HEK293 (cell line): ENCODE data around the gene TLCD3B.

Experiments
- GLIS1 ChIP-seq: fragments of 450-650 bp; formaldehyde crosslinking; IDR thresholded peaks from 2 replicates; pipeline ENCODE4 v1.5.1; 2016; ENCODE audit warnings: missing biosample characterization, missing genetic modification characterization
- HIC1 ChIP-seq: fragments of 450-650 bp; formaldehyde crosslinking; IDR thresholded peaks from 2 replicates; pipeline ENCODE4 v1.5.1; 2016; ENCODE audit warnings: missing biosample characterization, missing genetic modification characterization
- HOXC10 ChIP-seq: sonication (generic); formaldehyde crosslinking; IDR thresholded peaks from 2 replicates; pipeline ENCODE4 v1.8.1; 2023; ENCODE audit warnings: mild to moderate bottlenecking, missing genetic modification reagents
- IKZF3 ChIP-seq: fragments of 450-650 bp; IDR thresholded peaks from 2 replicates; pipeline ENCODE4 v1.5.0; 2018; ENCODE audit warnings: missing biosample characterization, mild to moderate bottlenecking, missing genetic modification characterization, moderate library complexity
- KLF9 ChIP-seq: fragments of 450-650 bp; formaldehyde crosslinking; IDR thresholded peaks from 2 replicates; pipeline ENCODE4 v1.5.1; 2016; ENCODE audit warnings: missing biosample characterization, missing genetic modification characterization, low read depth
- PRDM1 ChIP-seq: fragments of 450-650 bp; formaldehyde crosslinking; IDR thresholded peaks from 2 replicates; pipeline ENCODE4; 2016; ENCODE audit warnings: missing biosample characterization, missing genetic modification characterization
- RBAK ChIP-seq: fragments of 450-650 bp; formaldehyde crosslinking; IDR thresholded peaks from 2 replicates; pipeline ENCODE4 v1.5.1; 2016; ENCODE audit warnings: missing biosample characterization, missing genetic modification characterization
- REST ChIP-seq: fragments of 450-650 bp; formaldehyde crosslinking; IDR thresholded peaks from 2 replicates; pipeline ENCODE4 v1.5.1; 2016; ENCODE audit warnings: missing biosample characterization, missing genetic modification characterization
- SETDB1 ChIP-seq: IDR thresholded peaks from one replicate; pipeline ENCODE4 v1.6.1; 2017; ENCODE audit warnings: mild to moderate bottlenecking, low read length, moderate library complexity, mixed read lengths; ENCODE audit not compliant: insufficient read length
- YY1 ChIP-seq: fragments of 450-650 bp; formaldehyde crosslinking; IDR thresholded peaks from 2 replicates; pipeline ENCODE4 v1.5.1; 2018; ENCODE audit warnings: missing biosample characterization, missing genetic modification characterization
- ZNF140 ChIP-seq: fragments of 450-650 bp; formaldehyde crosslinking; IDR thresholded peaks from 2 replicates; pipeline ENCODE4 v1.5.1; 2016; ENCODE audit warnings: missing biosample characterization, missing genetic modification characterization
- ZNF146 ChIP-seq: fragments of 450-650 bp; formaldehyde crosslinking; IDR thresholded peaks from 2 replicates; pipeline ENCODE4 v1.5.1; 2016; ENCODE audit warnings: missing biosample characterization, missing genetic modification characterization
- ZNF19 ChIP-seq: fragments of 450-650 bp; formaldehyde crosslinking; IDR thresholded peaks from 2 replicates; pipeline ENCODE4; 2016; ENCODE audit warnings: missing biosample characterization, missing genetic modification characterization, low read depth
- ZNF223 ChIP-seq: fragments of 450-650 bp; formaldehyde crosslinking; IDR thresholded peaks from 2 replicates; pipeline ENCODE4 v1.5.1; 2016; ENCODE audit warnings: missing biosample characterization, missing genetic modification characterization
- ZNF26 ChIP-seq: fragments of 450-650 bp; formaldehyde crosslinking; IDR thresholded peaks from 2 replicates; pipeline ENCODE4 v1.5.1; 2016; ENCODE audit warnings: missing biosample characterization, missing genetic modification characterization
- ZNF274 ChIP-seq, 2 experiments: fragments of 200-500 bp in 1 of 2; fragments of 450-650 bp in 1 of 2; sonication (Bioruptor generic) in 1 of 2; formaldehyde crosslinking in 1 of 2; IDR thresholded peaks; 2 replicates each; pipeline versions ENCODE4 v1.5.1 to v1.6.1; 2014 to 2016; ENCODE audit warnings: borderline replicate concordance in 1 of 2, inconsistent platforms in 1 of 2, low read length in 1 of 2, missing biosample characterization in 1 of 2, missing genetic modification characterization in 1 of 2
- ZNF292 ChIP-seq: fragments of 450-650 bp; formaldehyde crosslinking; IDR thresholded peaks from 2 replicates; pipeline ENCODE4 v1.5.1; 2016; ENCODE audit warnings: low read depth, missing biosample characterization, missing genetic modification characterization, borderline replicate concordance
- ZNF354C ChIP-seq: fragments of 450-650 bp; formaldehyde crosslinking; IDR thresholded peaks from 2 replicates; pipeline ENCODE4 v1.5.1; 2016; ENCODE audit warnings: missing biosample characterization, missing genetic modification characterization, low read depth, borderline replicate concordance
- ZNF449 ChIP-seq: fragments of 450-650 bp; formaldehyde crosslinking; IDR thresholded peaks from 2 replicates; pipeline ENCODE4 v1.5.1; 2017; ENCODE audit warnings: missing biosample characterization, mild to moderate bottlenecking, missing genetic modification characterization, moderate library complexity
- ZNF514 ChIP-seq: fragments of 450-650 bp; formaldehyde crosslinking; IDR thresholded peaks from 2 replicates; pipeline ENCODE4 v1.5.1; 2016; ENCODE audit warnings: missing biosample characterization, missing genetic modification characterization
- ZNF518A ChIP-seq: fragments of 450-650 bp; formaldehyde crosslinking; conservative IDR thresholded peaks from 2 replicates; pipeline ENCODE4 v1.5.1; 2016; ENCODE audit warnings: low read depth, missing biosample characterization, missing genetic modification characterization
- ZNF654 ChIP-seq: fragments of 450-650 bp; formaldehyde crosslinking; IDR thresholded peaks from 2 replicates; pipeline ENCODE4 v1.5.1; 2016; ENCODE audit warnings: low read depth, missing biosample characterization, missing genetic modification characterization
- ZNF677 ChIP-seq: fragments of 450-650 bp; IDR thresholded peaks from 2 replicates; pipeline ENCODE4 v1.5.0; 2018; ENCODE audit warnings: missing biosample characterization, mild to moderate bottlenecking, missing genetic modification characterization, moderate library complexity
- ZNF707 ChIP-seq: fragments of 450-650 bp; formaldehyde crosslinking; IDR thresholded peaks from 2 replicates; pipeline ENCODE4 v1.5.1; 2016; ENCODE audit warnings: missing biosample characterization, missing genetic modification characterization
- ZNF777 ChIP-seq: fragments of 450-650 bp; formaldehyde crosslinking; IDR thresholded peaks from 2 replicates; pipeline ENCODE4 v1.5.1; 2017; ENCODE audit warnings: missing biosample characterization, missing genetic modification characterization, borderline replicate concordance

Gene TLCD3B

GRCh38 chr16:30052671-30053372 is 21.8 kb upstream of the TLCD3B start (continued):
- TF ChIP-seq ZNF26 (tag by site-specific recombination) (no peak), ZNF223 (tag by site-specific recombination) (peak; percentile 86), YY1 (tag by site-specific recombination) (peak; percentile 59; the same call in 1 of the 2 replicates), SETDB1 (peak; percentile 17), ZNF518A (tag by site-specific recombination) (peak; percentile 99), ZNF677 (tag by site-specific recombination) (no peak), IKZF3 (tag by site-specific recombination) (peak; percentile 96), ZNF274 (IDR thresholded peaks at IDR 0.05; ENCODE audit: low read length) (no peak), ZNF274 (tag by site-specific recombination; IDR thresholded peaks at IDR 0.05; ENCODE audit: borderline replicate concordance) (no peak), ZNF777 (tag by site-specific recombination) (peak; percentile 54; the same call in 1 of the 2 replicates), GLIS1 (tag by site-specific recombination) (peak; percentile 26; the same call in 1 of the 2 replicates), ZNF146 (tag by site-specific recombination) (peak; percentile 60), RBAK (tag by site-specific recombination) (peak; percentile 84), ZNF292 (tag by site-specific recombination) (peak; percentile 99), ZNF707 (tag by site-specific recombination) (no peak), ZNF514 (tag by site-specific recombination) (peak; percentile 96), KLF9 (tag by site-specific recombination) (peak; percentile 92), ZNF449 (tag by site-specific recombination) (peak; percentile 47; the same call in 1 of the 2 replicates), ZNF140 (tag by site-specific recombination) (peak; percentile 97; the same call in 1 of the 2 replicates), HOXC10 (CRISPR knock-in tag) (peak; percentile 98; the same call in 1 of the 2 replicates), PRDM1 (peak; percentile 76; the same call in 1 of the 2 replicates), HIC1 (tag by site-specific recombination) (no peak), ZNF354C (tag by site-specific recombination) (peak; percentile 99), REST (peak; percentile 91), ZNF19 (peak; percentile 97), ZNF654 (tag by site-specific recombination) (peak; percentile 67)
